GM21367 (cell line): ENCODE results near the gene STXBP6.

ENCODE experiments used
- ATAC-seq: cut with Tn5 transposase; IDR thresholded peaks from one replicate; pipeline ENCODE4 v1.9.1; 2021; ENCODE audit not compliant: unreplicated experiment

The STXBP6 gene

GRCh38 chr14:24921903-24922302, 128.0 kb downstream of the STXBP6 start:
- no peak for ATAC-seq

- ATAC-seq: no peak
Measured at GRCh38 chr14:24920265-24921075, 129.5 kb downstream of the STXBP6 start.

- no peak for ATAC-seq
Measured at GRCh38 chr14:24918822-24919221, 131.1 kb downstream of the STXBP6 start.

- no peak for ATAC-seq
Measured at GRCh38 chr14:24915958-24916595, 133.9 kb downstream of the STXBP6 start.

GRCh38 chr14:24915403-24915921, 134.5 kb downstream of the STXBP6 start:
- ATAC-seq: no peak

- no peak for ATAC-seq
Measured at GRCh38 chr14:24913746-24914145, 136.2 kb downstream of the STXBP6 start.

- no peak for ATAC-seq
Measured at GRCh38 chr14:24913021-24913420, 136.9 kb downstream of the STXBP6 start.

GRCh38 chr14:24911324-24912109, 138.4 kb downstream of the STXBP6 start:
- no peak for ATAC-seq

GRCh38 chr14:24910408-24910986, 139.4 kb downstream of the STXBP6 start:
- ATAC-seq: no peak

GRCh38 chr14:24909523-24910302, 140.2 kb downstream of the STXBP6 start:
- ATAC-seq: no peak

GRCh38 chr14:24908592-24909236, 141.2 kb downstream of the STXBP6 start:
- ATAC-seq: no peak

- no peak for ATAC-seq
Measured at GRCh38 chr14:24904533-24904932, 145.4 kb downstream of the STXBP6 start.

GRCh38 chr14:24903337-24903736, 146.6 kb downstream of the STXBP6 start:
- ATAC-seq: no peak

GRCh38 chr14:24900269-24901100, 149.5 kb downstream of the STXBP6 start:
- ATAC-seq: no peak

GRCh38 chr14:24897793-24898192, 152.2 kb downstream of the STXBP6 start:
- no peak for ATAC-seq

GRCh38 chr14:24895622-24896021, 154.3 kb downstream of the STXBP6 start:
- no peak for ATAC-seq

GRCh38 chr14:24895243-24895583, 154.7 kb downstream of the STXBP6 start:
- ATAC-seq: no peak

- ATAC-seq: no peak
Measured at GRCh38 chr14:24894583-24895242, 155.2 kb downstream of the STXBP6 start.
